Heart right ventricle (tissue), 16 donors: ENCODE data around the gene GALNTL6. TPM values are rescaled to one million over a fixed set of nuclear protein-coding genes. Genes with fewer than 3 reads are reported as not detected.

Source experiments
- ATAC-seq, 8 donors: fragments of 200-7000 bp; cut with Tn5 transposase; one replicate each; pipeline ENCODE4 v1.9.1; 2020; ENCODE audit warnings: mild to moderate bottlenecking in 8 of 8, moderate library complexity in 8 of 8, moderate number of reproducible peaks in 1 of 8
- DNase-seq, 2 donors: peaks; one replicate each; pipeline ENCODE4 v3.0.0-alpha.2; 2020
- H3K27ac ChIP-seq, 10 donors: fragments of 200-600 bp; sonication (generic) in 2 of 10; one replicate each; pipeline versions ENCODE4 v1.5.0 to v1.8.0; 2020 to 2022; ENCODE audit warnings: mild to moderate bottlenecking in 3 of 10
- H3K27me3 ChIP-seq, 7 donors: fragments of 200-600 bp; one replicate each; pipeline ENCODE4 v1.8.0; 2021 to 2022; ENCODE audit warnings: mild to moderate bottlenecking in 2 of 7
- H3K36me3 ChIP-seq, 9 donors: fragments of 200-600 bp; sonication (generic) in 1 of 9; one replicate each; pipeline versions ENCODE4 v1.5.0 to v1.8.0; 2020 to 2022; ENCODE audit warnings: mild to moderate bottlenecking in 2 of 9
- H3K4me1 ChIP-seq, 9 donors: fragments of 200-600 bp; sonication (generic) in 1 of 9; one replicate each; pipeline versions ENCODE4 v1.5.0 to v1.8.0; 2020 to 2022; ENCODE audit warnings: mild to moderate bottlenecking in 4 of 9
- H3K4me3 ChIP-seq, 10 donors: fragments of 200-600 bp; sonication (generic) in 2 of 10; one replicate each; pipeline versions ENCODE4 v1.5.0 to v1.8.0; 2020 to 2022; ENCODE audit warnings: mild to moderate bottlenecking in 7 of 10, moderate library complexity in 2 of 10
- H3K9me3 ChIP-seq, 11 donors: fragments of 200-600 bp in 10 of 11; sonication (generic) in 2 of 11; one replicate each; pipeline versions ENCODE4 v1.5.0 to v1.8.0; 2013 to 2022; ENCODE audit warnings: mild to moderate bottlenecking in 2 of 11, control low read depth in 1 of 11, moderate library complexity in 1 of 11
- WGBS, 2 donors: extraction: QIAGEN DNeasy Blood & Tissue Kit; methylation state at CpG; one replicate each; pipeline ENCODE4 v1.1.7; 2013; ENCODE audit warnings: inconsistent platforms in 1 of 2; 5-methylcytosine and 5-hydroxymethylcytosine counted together
- intact Hi-C, 10 donors: fragments of 100-400 bp; cut with DNase I; formaldehyde crosslinking; loops; one replicate each; pipeline versions ENCODE4 v1.11.1 to v1.14.2; 2022
- polyA plus RNA-seq, 2 donors: library from polyadenylated mRNA; stranded (reverse); fragments of 200-250 nt; gene quantifications; one replicate each; pipeline ENCODE4 v1.2.3, GENCODE V29; 2013
- total RNA-seq, 10 donors: library from RNA; stranded (reverse); fragmentation: NEBNext Ultra II Directional in 3 of 10; extraction: Animal tissue kit (Norgen Biotek cat#: 25700) in 3 of 10; gene quantifications; one replicate each; pipeline versions ENCODE4 v1.2.1 to v1.2.4, GENCODE V29; 2021 to 2023
- TF ChIP-seq, protein P1 (sequence below), 9 donors: fragments of 200-600 bp; sonication (generic) in 2 of 9; IDR thresholded peaks; one replicate each; pipeline versions ENCODE4 v1.5.0 to v1.8.0; 2021 to 2022; ENCODE audit warnings: antibody characterized with exemption in 9 of 9, mild to moderate bottlenecking in 5 of 9, moderate library complexity in 1 of 9
- donor health status: Arrhythmogenic right ventricular cardiomyopathy.
- donor health status: ischemic (EF 13 %, LVEDD 7.1; RV severe dilation, severe dysfunction).
- donor health status: healthy with polysubstance abuse.
- donor health status: DM: no; HTN: yes; CAD: no.
- donor health status: DM: no; HTN: no; CAD: no.
- donor health status: ischemic (EF 25% LVEDD 6.9; RV normal size, moderate dysfunction).
- donor health status: ischemic (EF 25% LVEDD 5.7; RV mildly dilated, moderate dysfunction).
- donor health status: healthy.
- donor health status: DM: yes; HTN: yes; CAD: no.
- donor health status: Ischemic cardiomyopathy.
- donor health status: ischemic (EF 35%, LVEDD 5.7; RV mildly dilated, moderate dysfunction).
- donor health status: nonischemic (EF 11% LVEDD 7.7; RV severe dilation, severe dysfunction).
- donor health status: DM: yes; HTN: yes; CAD: no.
- donor health status: PGD.
- donor health status: ischemic (EF 29% LVEDD 5.4; RV normal size, mild dysfunction).
- donor health status: nonischemic (EF 23%, LVEDD 6.1; RV moderate dilation, normal function).

Gene GALNTL6
- total and polyA plus RNA-seq, 12 donors, result 0.14 to 2.6 (median 0.49) TPM; not detected in 6

DNA sequence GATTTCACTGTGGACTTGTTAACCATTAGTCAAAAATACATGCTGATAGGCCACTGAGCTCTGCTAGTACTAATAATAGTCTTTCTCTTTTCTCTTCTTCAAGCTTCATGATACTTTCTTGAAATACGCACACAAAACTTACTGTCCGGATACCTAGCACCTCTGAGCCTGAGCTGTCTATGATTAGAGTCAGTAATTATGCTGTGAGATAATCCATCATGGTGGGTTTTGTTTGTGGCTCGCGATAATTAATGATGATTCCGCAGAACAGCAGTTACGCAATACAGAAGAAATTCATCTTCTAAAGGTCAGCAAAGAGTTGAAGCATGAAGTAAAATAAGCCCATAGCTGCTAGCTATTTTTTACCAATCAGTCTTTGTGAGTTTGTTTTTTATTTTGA is 843.9 kb downstream of the GALNTL6 start:
- H3K36me3 ChIP-seq, result no peaks in the 10 kb centered on the region
- TF ChIP-seq, protein P1, sequence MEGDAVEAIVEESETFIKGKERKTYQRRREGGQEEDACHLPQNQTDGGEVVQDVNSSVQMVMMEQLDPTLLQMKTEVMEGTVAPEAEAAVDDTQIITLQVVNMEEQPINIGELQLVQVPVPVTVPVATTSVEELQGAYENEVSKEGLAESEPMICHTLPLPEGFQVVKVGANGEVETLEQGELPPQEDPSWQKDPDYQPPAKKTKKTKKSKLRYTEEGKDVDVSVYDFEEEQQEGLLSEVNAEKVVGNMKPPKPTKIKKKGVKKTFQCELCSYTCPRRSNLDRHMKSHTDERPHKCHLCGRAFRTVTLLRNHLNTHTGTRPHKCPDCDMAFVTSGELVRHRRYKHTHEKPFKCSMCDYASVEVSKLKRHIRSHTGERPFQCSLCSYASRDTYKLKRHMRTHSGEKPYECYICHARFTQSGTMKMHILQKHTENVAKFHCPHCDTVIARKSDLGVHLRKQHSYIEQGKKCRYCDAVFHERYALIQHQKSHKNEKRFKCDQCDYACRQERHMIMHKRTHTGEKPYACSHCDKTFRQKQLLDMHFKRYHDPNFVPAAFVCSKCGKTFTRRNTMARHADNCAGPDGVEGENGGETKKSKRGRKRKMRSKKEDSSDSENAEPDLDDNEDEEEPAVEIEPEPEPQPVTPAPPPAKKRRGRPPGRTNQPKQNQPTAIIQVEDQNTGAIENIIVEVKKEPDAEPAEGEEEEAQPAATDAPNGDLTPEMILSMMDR (IDR thresholded peaks at IDR 0.05), result no peak
- no peak overlapping the region for H3K27ac ChIP-seq
- no peaks in the 10 kb centered on the region for H3K27me3 ChIP-seq
- DNase-seq (no peak), ATAC-seq (no peak)
- 87 to 92% methylated on average over 6 of the region's 6 CpGs for WGBS, 2 donors
- peaks cover 0 to 2% (median 0%) of the 10 kb centered on the region in 11 donors for H3K9me3 ChIP-seq
- no peaks in the 10 kb centered on the region for H3K4me1 ChIP-seq
- intact Hi-C loops, result no loop called here
- H3K4me3 ChIP-seq, result no peak overlapping the region

DNA sequence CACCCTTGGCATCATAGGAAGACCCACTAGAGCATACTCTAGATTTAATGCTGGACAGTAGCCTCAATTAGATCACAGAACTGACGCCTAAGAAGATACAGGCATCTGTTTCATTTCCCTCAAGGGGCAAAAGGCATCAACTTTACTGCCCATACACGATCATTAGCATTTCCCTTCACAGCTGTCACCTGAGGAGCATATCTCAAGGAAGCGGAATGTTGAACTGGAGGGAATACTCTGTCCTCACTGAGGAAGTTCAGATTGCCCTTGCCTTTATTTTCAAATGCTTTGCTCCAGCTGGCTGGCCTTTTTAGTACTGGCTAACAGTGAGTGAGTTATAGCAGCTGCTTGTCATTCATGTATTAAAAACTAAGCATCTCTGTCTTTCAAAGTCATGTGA is 847.0 kb downstream of the GALNTL6 start:
- H3K4me3 ChIP-seq, result no peak overlapping the region
- ATAC-seq (no peak), DNase-seq (no peak)
- TF ChIP-seq, protein P1 (IDR thresholded peaks at IDR 0.05), result no peak
- no peaks in the 10 kb centered on the region for H3K36me3 ChIP-seq
- 46% methylated on average over 3 of the region's 3 CpGs for WGBS, 2 donors
- H3K27ac ChIP-seq, result no peak overlapping the region
- no peaks in the 10 kb centered on the region for H3K4me1 ChIP-seq
- no peaks in the 10 kb centered on the region for H3K27me3 ChIP-seq
- peaks cover 0 to 2% (median 0%) of the 10 kb centered on the region in 11 donors for H3K9me3 ChIP-seq
- intact Hi-C loops, result no loop called here

DNA sequence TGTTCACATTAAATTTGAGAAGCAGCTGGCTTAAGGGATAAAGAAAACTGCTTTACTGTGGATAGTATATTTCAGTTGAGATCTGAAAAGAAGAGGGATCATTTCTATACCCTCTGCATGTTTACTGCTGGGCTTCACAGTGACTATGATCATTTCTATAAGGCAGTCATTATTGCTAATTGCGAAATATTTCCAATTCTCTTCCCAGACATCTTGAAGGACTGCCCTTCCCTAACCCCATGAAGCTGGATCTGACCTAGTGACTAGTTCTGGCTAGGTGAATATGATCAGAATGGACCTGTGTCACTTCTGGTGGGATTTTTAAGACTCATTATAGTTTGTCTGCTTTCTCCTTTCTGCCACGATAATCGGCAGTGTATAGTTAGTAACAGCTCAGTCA is 848.9 kb downstream of the GALNTL6 start:
- TF ChIP-seq, protein P1 (IDR thresholded peaks at IDR 0.05), result no peak
- H3K4me3 ChIP-seq, result no peak overlapping the region
- H3K27me3 ChIP-seq, result no peaks in the 10 kb centered on the region
- intact Hi-C loops, result no loop called here
- DNase-seq, result no peak
- no peaks in the 10 kb centered on the region for H3K36me3 ChIP-seq
- ATAC-seq, result no peak
- no peak overlapping the region for H3K27ac ChIP-seq
- WGBS, 2 donors, result 89 to 91% methylated on average over 3 of the region's 3 CpGs
- H3K4me1 ChIP-seq, result no peaks in the 10 kb centered on the region
- peaks cover 0 to 2% (median 0%) of the 10 kb centered on the region in 11 donors for H3K9me3 ChIP-seq

- Histone ChIP-seq H3K27ac (no peak overlapping the region), H3K9me3 (no peaks in the 10 kb centered on the region), H3K4me3 (no peak overlapping the region), H3K36me3 (no peaks in the 10 kb centered on the region), H3K4me1 (no peaks in the 10 kb centered on the region), H3K27me3 (no peaks in the 10 kb centered on the region)
- no peak for ATAC-seq
- no peak for DNase-seq
- intact Hi-C loops, result no loop called here
- TF ChIP-seq, protein P1 (IDR thresholded peaks at IDR 0.05), result no peak
- 80 to 81% methylated on average over 6 of the region's 6 CpGs for WGBS, 2 donors
Observed at GRCh38 chr4:172666711-172667368, 853.6 kb downstream of the GALNTL6 start.
